Nephron progenitor cell (in vitro differentiated cells): ENCODE measurements around the gene DYDC1.
A peak's percentile ranks its signal among the peaks of the same experiment; 100 is the strongest.
"Not testable (repeated sequence)": the region's sequence is repeated elsewhere in the genome, so short reads cannot be mapped to it uniquely, and the experiment has no call there.

Source experiments
- DNase-seq: peaks from one replicate; pipeline ENCODE4 v3.0.0; 2021
- H3K27ac Mint-ChIP-seq: 2 replicates; pipeline ENCODE4 v1.8.0; 2021; ENCODE audit warnings: mild to moderate bottlenecking, moderate library complexity, mixed read lengths
- H3K27me3 Mint-ChIP-seq: 2 replicates; pipeline ENCODE4 v1.8.0; 2021; ENCODE audit warnings: mild to moderate bottlenecking, low read depth, mixed read lengths; ENCODE audit not compliant: poor library complexity
- H3K36me3 Mint-ChIP-seq: 2 replicates; pipeline ENCODE4 v1.8.0; 2021; ENCODE audit warnings: low read depth, mixed read lengths
- H3K4me1 Mint-ChIP-seq: 2 replicates; pipeline ENCODE4 v1.8.0; 2021; ENCODE audit warnings: mixed read lengths
- H3K4me3 Mint-ChIP-seq: 2 replicates; pipeline ENCODE4 v1.8.0; 2021; ENCODE audit warnings: mild to moderate bottlenecking, moderate library complexity, mixed read lengths
- H3K9me3 Mint-ChIP-seq: 2 replicates; pipeline ENCODE4 v1.8.0; 2021; ENCODE audit warnings: mild to moderate bottlenecking, moderate library complexity, mixed read lengths
- TF ChIP-seq, protein P1 (sequence below): fragments of 200-600 bp; sonication (generic); IDR thresholded peaks from 2 replicates; pipeline ENCODE4 v1.5.0; 2021; ENCODE audit warnings: antibody characterized with exemption

DYDC1 gene

DNA sequence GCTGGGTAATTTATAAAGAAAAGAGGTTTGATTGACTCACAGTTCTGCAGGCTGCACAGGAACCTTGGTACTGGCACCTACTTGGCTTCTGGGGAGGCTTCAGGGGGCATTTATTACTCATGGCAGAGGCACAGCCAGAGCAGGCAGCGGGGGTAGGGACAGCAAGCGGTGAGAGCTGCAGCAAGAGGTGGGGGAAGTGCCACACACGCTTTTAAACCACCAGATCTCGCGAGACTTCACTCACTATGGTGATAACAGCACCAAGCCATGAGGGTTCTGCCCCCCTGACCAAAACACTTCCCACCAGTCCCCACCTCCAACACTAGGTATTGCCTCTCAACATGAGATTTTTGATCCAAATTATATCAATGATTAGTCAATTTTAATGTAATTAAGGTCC, 43.0 kb downstream of the DYDC1 start:
- no peaks in the 10 kb centered on the region for H3K27me3 Mint-ChIP-seq
- no peak overlapping the region for H3K4me3 Mint-ChIP-seq
- TF ChIP-seq, protein P1, sequence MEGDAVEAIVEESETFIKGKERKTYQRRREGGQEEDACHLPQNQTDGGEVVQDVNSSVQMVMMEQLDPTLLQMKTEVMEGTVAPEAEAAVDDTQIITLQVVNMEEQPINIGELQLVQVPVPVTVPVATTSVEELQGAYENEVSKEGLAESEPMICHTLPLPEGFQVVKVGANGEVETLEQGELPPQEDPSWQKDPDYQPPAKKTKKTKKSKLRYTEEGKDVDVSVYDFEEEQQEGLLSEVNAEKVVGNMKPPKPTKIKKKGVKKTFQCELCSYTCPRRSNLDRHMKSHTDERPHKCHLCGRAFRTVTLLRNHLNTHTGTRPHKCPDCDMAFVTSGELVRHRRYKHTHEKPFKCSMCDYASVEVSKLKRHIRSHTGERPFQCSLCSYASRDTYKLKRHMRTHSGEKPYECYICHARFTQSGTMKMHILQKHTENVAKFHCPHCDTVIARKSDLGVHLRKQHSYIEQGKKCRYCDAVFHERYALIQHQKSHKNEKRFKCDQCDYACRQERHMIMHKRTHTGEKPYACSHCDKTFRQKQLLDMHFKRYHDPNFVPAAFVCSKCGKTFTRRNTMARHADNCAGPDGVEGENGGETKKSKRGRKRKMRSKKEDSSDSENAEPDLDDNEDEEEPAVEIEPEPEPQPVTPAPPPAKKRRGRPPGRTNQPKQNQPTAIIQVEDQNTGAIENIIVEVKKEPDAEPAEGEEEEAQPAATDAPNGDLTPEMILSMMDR = no peak
- peaks cover 46% of the 10 kb centered on the region for H3K9me3 Mint-ChIP-seq
- DNase-seq = no peak
- H3K4me1 Mint-ChIP-seq = peaks cover 16% of the 10 kb centered on the region
- H3K36me3 Mint-ChIP-seq = peaks cover 4% of the 10 kb centered on the region
- H3K27ac Mint-ChIP-seq = peak overlapping the region; percentile 57

DNA sequence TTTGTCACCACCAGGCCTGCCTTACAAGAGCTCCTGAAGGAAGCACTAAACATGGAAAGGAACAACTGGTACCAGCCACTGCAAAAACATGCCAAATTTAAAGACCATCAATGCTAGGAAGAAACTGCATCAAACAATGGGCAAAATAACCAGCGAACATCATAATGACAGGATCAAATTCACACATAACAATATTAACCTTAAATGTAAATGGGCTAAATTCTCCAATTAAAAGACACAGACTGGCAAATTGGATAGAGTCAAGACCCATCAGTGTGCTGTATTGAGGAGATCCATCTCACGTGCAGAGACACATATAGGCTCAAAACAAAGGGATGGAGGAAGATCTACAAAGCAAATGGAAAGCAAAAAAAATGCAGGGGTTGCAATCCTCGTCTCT, 50.6 kb downstream of the DYDC1 start:
- H3K9me3 Mint-ChIP-seq = peaks cover 81% of the 10 kb centered on the region
- not testable (repeated sequence) for H3K4me3 Mint-ChIP-seq, H3K27ac Mint-ChIP-seq, H3K27me3 Mint-ChIP-seq, H3K36me3 Mint-ChIP-seq, H3K4me1 Mint-ChIP-seq, DNase-seq

- TF ChIP-seq, protein P1 = no peak
- Mint-ChIP-seq H3K27me3 (no peaks in the 10 kb centered on the region), H3K4me3 (no peak overlapping the region), H3K9me3 (peaks cover 51% of the 10 kb centered on the region), H3K36me3 (peaks cover 5% of the 10 kb centered on the region), H3K27ac (no peak overlapping the region), H3K4me1 (no peaks in the 10 kb centered on the region)
- no peak for DNase-seq
These were observed 59.6 kb downstream of the DYDC1 start for GRCh38 chr10:80296942-80297341.

DNA sequence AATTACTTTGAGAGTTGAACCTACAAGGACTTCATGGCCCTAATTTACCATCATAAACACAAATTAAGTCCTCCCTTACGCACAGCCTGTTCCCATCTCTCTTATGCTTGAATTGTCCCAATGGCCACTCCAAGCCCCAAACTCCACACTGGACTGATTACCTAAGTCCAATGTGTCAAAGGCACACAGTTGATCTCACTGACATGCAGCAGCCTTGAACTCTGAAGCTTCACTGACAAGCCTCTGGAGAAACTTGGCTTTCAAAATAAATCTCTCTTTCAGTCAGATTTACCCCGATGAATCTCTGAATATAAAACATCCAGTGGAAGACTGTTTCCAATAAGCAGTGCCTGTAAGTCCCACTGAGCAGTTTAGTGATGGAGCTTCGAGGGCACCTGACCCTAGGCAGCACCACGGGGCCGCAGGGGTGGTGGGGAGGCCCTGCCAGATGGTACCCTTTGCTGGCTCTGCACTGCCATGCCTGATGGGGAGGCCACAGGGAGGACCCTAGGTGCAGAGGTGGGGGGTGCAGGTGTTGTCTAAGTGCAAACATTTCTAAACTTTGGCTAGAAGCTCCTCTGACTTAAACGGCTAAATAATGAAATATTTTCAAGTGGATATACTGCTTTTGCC, 63.8 kb downstream of the DYDC1 start:
- peaks cover 22% of the 10 kb centered on the region for H3K4me1 Mint-ChIP-seq
- H3K9me3 Mint-ChIP-seq = peaks cover 28% of the 10 kb centered on the region
- no peak overlapping the region for H3K27ac Mint-ChIP-seq
- DNase-seq = no peak
- H3K36me3 Mint-ChIP-seq = peaks cover 5% of the 10 kb centered on the region
- H3K4me3 Mint-ChIP-seq = no peak overlapping the region
- H3K27me3 Mint-ChIP-seq = peaks cover 8% of the 10 kb centered on the region
- TF ChIP-seq, protein P1 = no peak

GRCh38 chr10:80290474-80291220, 65.9 kb downstream of the DYDC1 start:
- no peak for DNase-seq
- Mint-ChIP-seq H3K27me3 (peaks cover 8% of the 10 kb centered on the region), H3K4me1 (peaks cover 22% of the 10 kb centered on the region), H3K9me3 (peaks cover 7% of the 10 kb centered on the region), H3K4me3 (no peak overlapping the region), H3K36me3 (no peaks in the 10 kb centered on the region), H3K27ac (peak overlapping the region; percentile 26)
- TF ChIP-seq, protein P1 = no peak

DNA sequence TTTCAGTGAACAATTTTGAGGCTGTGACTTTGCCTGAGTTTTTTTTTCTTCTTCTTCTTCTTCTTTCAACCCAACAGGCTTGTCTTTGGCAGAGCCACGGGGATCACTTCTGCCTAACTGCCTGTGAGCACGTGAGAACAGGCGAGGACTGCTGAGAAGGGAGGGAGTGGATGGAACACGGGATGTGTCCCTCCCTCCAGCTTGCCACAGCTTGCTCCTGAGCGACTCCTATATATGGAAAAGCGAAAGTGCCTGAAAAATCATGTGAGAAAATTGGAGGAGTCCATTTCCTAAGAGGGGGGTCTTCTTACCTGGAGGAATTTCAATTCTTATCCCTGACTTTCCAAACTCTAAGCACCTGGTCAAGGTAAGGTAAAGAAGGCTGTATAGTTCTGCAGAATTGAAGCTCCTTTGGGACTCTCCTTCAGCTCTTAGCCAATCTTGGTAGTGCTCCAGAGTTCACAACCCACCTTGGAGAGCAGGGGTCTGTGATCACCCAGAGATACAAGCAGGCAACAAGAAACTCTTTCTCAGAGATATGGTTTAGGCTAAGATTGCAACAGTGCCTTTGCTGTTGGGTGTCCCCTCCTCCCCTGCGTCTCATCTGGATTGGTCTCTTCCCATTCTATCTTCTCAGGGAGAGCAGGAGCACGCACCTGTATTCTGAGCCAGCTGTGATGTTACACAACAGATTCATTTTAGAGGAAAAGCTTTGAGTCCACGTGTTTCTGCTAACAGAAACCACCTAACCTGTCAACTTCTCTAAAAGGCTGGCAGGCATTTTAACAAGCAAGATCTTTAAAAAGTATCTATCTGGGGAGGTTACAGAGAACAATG, 66.9 kb downstream of the DYDC1 start, which contains the start of gene MAT1A:
Gene MAT1A, minus strand, starts transcription at position 208 of the 837 bp plus-strand sequence. CDS start 235 bp downstream, outside the sequence.
- H3K36me3 Mint-ChIP-seq = no peaks in the 10 kb centered on the region
- no peak within 1 kb of the TSS for H3K27ac Mint-ChIP-seq
- TF ChIP-seq, protein P1 = no peak
- no peaks in the 10 kb centered on the region for H3K9me3 Mint-ChIP-seq
- peaks cover 22% of the 10 kb centered on the region for H3K4me1 Mint-ChIP-seq
- no peak within 1 kb of the TSS for H3K4me3 Mint-ChIP-seq
- DNase-seq = no peak
- H3K27me3 Mint-ChIP-seq = peaks cover 8% of the 10 kb centered on the region
